Fibroblast of pulmonary artery (primary cell): Measurements from ENCODE around the gene TBL1X.

Experiments
- DNase-seq: peaks from one replicate; pipeline ENCODE4 v3.0.0-alpha.2; 2010; ENCODE audit warnings: low read depth
- H3K4me3 ChIP-seq: replicated peaks from 2 replicates; pipeline ENCODE4 v1.5.1; 2011; ENCODE audit warnings: low read depth, mild to moderate bottlenecking, control low read depth, low read length, moderate library complexity
- CTCF ChIP-seq: IDR thresholded peaks from 2 replicates; pipeline ENCODE4 v1.5.1; 2011; ENCODE audit warnings: mild to moderate bottlenecking, control low read depth, low read length, inconsistent platforms; ENCODE audit errors: missing control alignments

Gene TBL1X

GRCh38 chrX:9577555-9577954 lies 112.7 kb downstream of the TBL1X start:
- TF ChIP-seq CTCF, result no peak
- DNase-seq, result no peak
- H3K4me3 ChIP-seq, result no peak overlapping the region

GRCh38 chrX:9578083-9578779 lies 113.4 kb downstream of the TBL1X start:
- no peak for TF ChIP-seq CTCF
- DNase-seq, result peak; percentile 56
- no peak overlapping the region for H3K4me3 ChIP-seq

GRCh38 chrX:9581771-9582385 lies 117.0 kb downstream of the TBL1X start:
- DNase-seq, result no peak
- no peak overlapping the region for H3K4me3 ChIP-seq
- TF ChIP-seq CTCF, result no peak

GRCh38 chrX:9582956-9583355 lies 118.1 kb downstream of the TBL1X start:
- no peak for TF ChIP-seq CTCF
- no peak overlapping the region for H3K4me3 ChIP-seq
- no peak for DNase-seq

GRCh38 chrX:9586992-9587392 lies 122.1 kb downstream of the TBL1X start:
- no peak for DNase-seq
- H3K4me3 ChIP-seq, result no peak overlapping the region
- no peak for TF ChIP-seq CTCF

- no peak for DNase-seq
- H3K4me3 ChIP-seq, result no peak overlapping the region
- TF ChIP-seq CTCF, result no peak
Observed at GRCh38 chrX:9587642-9588041, 122.8 kb downstream of the TBL1X start.

GRCh38 chrX:9591496-9591895 lies 126.6 kb downstream of the TBL1X start:
- no peak overlapping the region for H3K4me3 ChIP-seq
- DNase-seq, result no peak
- TF ChIP-seq CTCF, result no peak
